HFF-Myc (cell line): ENCODE results near the gene CHST11.

Source experiments
- DNase-seq: peaks from one replicate; pipeline ENCODE4 v3.0.0-alpha.2; 2011; ENCODE audit warnings: low read depth; ENCODE audit errors: extremely low read depth
- H3K4me3 ChIP-seq: replicated peaks from 2 replicates; pipeline ENCODE4 v1.5.1; 2011; ENCODE audit warnings: low read depth, mild to moderate bottlenecking, control low read depth, low read length
- TF ChIP-seq, protein P1 (sequence below): IDR thresholded peaks from 2 replicates; pipeline ENCODE4 v1.5.1; 2012; ENCODE audit warnings: mild to moderate bottlenecking, low read depth, low read length, control low read depth; ENCODE audit errors: missing control alignments

Gene CHST11

GRCh38 chr12:104469066-104469465, 12.3 kb downstream of the CHST11 start:
- TF ChIP-seq, protein P1, sequence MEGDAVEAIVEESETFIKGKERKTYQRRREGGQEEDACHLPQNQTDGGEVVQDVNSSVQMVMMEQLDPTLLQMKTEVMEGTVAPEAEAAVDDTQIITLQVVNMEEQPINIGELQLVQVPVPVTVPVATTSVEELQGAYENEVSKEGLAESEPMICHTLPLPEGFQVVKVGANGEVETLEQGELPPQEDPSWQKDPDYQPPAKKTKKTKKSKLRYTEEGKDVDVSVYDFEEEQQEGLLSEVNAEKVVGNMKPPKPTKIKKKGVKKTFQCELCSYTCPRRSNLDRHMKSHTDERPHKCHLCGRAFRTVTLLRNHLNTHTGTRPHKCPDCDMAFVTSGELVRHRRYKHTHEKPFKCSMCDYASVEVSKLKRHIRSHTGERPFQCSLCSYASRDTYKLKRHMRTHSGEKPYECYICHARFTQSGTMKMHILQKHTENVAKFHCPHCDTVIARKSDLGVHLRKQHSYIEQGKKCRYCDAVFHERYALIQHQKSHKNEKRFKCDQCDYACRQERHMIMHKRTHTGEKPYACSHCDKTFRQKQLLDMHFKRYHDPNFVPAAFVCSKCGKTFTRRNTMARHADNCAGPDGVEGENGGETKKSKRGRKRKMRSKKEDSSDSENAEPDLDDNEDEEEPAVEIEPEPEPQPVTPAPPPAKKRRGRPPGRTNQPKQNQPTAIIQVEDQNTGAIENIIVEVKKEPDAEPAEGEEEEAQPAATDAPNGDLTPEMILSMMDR, result no peak
- DNase-seq, result no peak

DNA sequence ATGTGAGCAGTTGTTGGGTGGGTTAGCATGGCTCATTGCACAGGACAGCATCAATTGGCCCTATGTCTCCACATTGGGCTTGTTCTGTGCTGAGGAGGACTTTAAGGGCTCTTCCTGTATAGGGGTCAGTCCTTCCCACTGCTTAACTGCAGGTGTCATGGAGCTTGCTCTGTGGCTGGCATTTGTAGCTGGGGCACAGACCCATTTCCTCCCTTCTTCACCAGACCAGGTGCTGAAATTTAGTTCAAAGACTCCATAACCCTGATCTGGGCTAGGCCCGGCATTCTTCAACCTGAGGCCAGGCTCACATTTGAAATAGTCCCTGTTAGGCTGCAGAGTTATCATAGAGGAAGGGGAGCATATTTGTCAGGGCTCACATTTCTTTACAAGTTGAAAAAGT, 12.8 kb downstream of the CHST11 start:
- DNase-seq, result no peak
- TF ChIP-seq, protein P1, result no peak
- H3K4me3 ChIP-seq, result no peak overlapping the region

More at GRCh38 chr12:104469066-104469465, 12.3 kb downstream of the CHST11 start:
- H3K4me3 ChIP-seq, result no peak overlapping the region

- H3K4me3 ChIP-seq, result no peak overlapping the region
- TF ChIP-seq, protein P1, result no peak
- no peak for DNase-seq
These were observed 13.8 kb downstream of the CHST11 start for GRCh38 chr12:104470521-104470920.

- TF ChIP-seq, protein P1, result no peak
- DNase-seq, result no peak
- no peak overlapping the region for H3K4me3 ChIP-seq
These were observed 14.6 kb downstream of the CHST11 start for GRCh38 chr12:104471336-104471735.

DNA sequence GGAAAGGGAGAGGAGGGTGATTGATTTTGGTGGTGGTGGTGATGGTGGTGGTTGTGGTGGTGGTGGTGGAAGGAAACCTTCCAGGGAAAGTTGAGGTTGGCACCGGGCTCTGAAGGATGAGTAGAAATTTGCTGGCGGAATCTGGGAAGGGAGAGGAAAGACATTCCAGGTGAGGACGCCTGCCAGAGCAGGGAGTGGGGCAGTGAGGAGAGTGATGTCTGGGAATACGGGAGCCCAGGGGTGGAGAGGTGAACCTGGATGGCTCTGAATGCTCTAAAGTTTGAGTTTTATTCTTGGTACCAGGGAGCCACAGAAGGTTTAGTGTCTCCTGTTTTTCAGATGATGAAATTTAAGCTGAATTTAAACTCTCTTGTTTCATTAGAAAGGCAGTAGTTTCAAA, 16.0 kb downstream of the CHST11 start:
- DNase-seq, result no peak
- no peak overlapping the region for H3K4me3 ChIP-seq

DNA sequence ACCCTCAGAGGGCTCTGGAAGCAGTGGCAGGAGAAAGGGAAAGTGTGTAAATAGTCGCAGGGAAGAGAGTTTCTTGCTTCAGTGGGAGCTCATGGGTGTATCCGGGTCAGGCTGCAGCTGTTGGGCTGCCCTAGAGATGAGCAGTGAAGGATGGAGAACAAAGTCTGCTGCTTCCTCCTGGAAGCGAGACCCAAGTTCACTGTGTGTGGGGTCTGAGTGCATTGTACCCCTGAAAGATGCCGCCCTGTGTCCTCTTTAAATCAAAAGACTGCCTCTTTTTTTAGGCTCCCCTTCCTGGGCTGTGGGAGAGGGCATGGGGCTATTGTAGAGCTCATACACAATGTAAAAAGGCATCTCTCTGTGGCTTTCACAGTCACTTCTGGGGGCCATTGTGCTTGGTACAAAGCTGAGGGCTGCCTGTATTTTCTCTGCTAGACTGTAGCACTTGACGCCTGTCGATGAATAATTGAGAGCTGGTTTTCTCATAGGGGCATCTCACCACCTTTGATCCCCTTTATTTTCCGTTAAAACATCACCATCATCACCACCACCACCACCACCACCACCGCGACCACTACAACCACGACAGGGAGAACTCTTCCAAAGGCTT, 16.7 kb downstream of the CHST11 start:
- no peak overlapping the region for H3K4me3 ChIP-seq
- DNase-seq, result no peak
- TF ChIP-seq, protein P1, result no peak

More for the DNA sequence above, 16.0 kb downstream of the CHST11 start:
- TF ChIP-seq, protein P1, result no peak

GRCh38 chr12:104475271-104475670, 18.5 kb downstream of the CHST11 start:
- DNase-seq, result no peak
- H3K4me3 ChIP-seq, result no peak overlapping the region
- TF ChIP-seq, protein P1, result no peak
